ENCODE measurements around the gene PCDHB2. TPM values are rescaled to one million over a fixed set of nuclear protein-coding genes. Genes with fewer than 3 reads are reported as not detected.
A peak's percentile ranks its signal among the peaks of the same experiment; 100 is the strongest.

PCDHB2 gene
- total RNA-seq, 1 experiment from 2014 or later, result 12.8 TPM

DNA sequence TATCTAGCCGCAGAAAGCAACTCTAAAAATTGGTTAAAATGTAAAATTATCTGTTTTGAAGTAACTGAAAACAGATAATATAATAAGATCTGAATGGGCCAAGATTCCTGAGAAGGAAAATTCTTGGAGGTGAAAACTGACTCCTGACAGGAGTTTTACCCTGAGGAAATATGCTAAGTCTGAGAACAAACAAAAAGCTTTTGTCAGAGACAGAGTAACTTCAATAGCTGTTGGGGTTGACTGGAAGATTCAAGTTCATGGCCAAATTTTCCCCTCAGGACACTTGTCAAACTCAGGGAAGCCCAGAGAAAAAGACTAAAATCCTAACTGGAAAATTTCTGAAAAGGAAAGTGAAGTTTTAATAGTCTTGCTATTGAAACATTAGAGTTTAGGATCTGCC is 32.9 kb downstream of the PCDHB2 start:
- ChIA-PET POLR2A (no interaction called here), CTCF (no interaction called here)
- Histone ChIP-seq H3K27ac (ENCODE audit: low read length) (no peak overlapping the region), H3K36me3 (ENCODE audit: control insufficient read depth, insufficient read depth, low read length) (no peaks in the 10 kb centered on the region), H3K4me3 (ENCODE audit: low read depth in 2 of 2, low read length in 2 of 2) (no peak overlapping the region), H3K27me3 (ENCODE audit: control insufficient read depth, insufficient read depth, low read length) (no peaks in the 10 kb centered on the region), H3K4me1 (ENCODE audit: control insufficient read depth, insufficient read depth, low read length) (peaks cover 3% of the 10 kb centered on the region; the same call in 1 of the 2 replicates), H3K9me3 (ENCODE audit: control insufficient read depth, insufficient read depth, low read depth, low read length) (no peaks in the 10 kb centered on the region)
- intact Hi-C loops (cut with micrococcal nuclease; ENCODE audit: unreplicated experiment) (no loop called here), in situ Hi-C loops (cut with HindIII; ENCODE audit: low pct_unique_long_range_greater_than_20kb, low sequenced_read_pairs) (no loop called here)
- ATAC-seq, result no peak
- no peak for DNase-seq (ENCODE audit: low read depth, low spot score)
- no TSS peak for BruUV-seq (replicated peaks)
- TF ChIP-seq, protein P1, sequence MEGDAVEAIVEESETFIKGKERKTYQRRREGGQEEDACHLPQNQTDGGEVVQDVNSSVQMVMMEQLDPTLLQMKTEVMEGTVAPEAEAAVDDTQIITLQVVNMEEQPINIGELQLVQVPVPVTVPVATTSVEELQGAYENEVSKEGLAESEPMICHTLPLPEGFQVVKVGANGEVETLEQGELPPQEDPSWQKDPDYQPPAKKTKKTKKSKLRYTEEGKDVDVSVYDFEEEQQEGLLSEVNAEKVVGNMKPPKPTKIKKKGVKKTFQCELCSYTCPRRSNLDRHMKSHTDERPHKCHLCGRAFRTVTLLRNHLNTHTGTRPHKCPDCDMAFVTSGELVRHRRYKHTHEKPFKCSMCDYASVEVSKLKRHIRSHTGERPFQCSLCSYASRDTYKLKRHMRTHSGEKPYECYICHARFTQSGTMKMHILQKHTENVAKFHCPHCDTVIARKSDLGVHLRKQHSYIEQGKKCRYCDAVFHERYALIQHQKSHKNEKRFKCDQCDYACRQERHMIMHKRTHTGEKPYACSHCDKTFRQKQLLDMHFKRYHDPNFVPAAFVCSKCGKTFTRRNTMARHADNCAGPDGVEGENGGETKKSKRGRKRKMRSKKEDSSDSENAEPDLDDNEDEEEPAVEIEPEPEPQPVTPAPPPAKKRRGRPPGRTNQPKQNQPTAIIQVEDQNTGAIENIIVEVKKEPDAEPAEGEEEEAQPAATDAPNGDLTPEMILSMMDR (IDR thresholded peaks at IDR 0.05), result no peak
- no peak for TF ChIP-seq SIN3A (IDR thresholded peaks at IDR 0.05; ENCODE audit: borderline replicate concordance, insufficient read depth, low read depth, low read length)
- TF ChIP-seq TCF7L2 (IDR thresholded peaks at IDR 0.05; ENCODE audit: low read depth, low read length), result no peak
- TF ChIP-seq POLR2AphosphoS5 (IDR thresholded peaks at IDR 0.05; ENCODE audit: low read depth, low read length), result no peak
- TF ChIP-seq, protein P2, sequence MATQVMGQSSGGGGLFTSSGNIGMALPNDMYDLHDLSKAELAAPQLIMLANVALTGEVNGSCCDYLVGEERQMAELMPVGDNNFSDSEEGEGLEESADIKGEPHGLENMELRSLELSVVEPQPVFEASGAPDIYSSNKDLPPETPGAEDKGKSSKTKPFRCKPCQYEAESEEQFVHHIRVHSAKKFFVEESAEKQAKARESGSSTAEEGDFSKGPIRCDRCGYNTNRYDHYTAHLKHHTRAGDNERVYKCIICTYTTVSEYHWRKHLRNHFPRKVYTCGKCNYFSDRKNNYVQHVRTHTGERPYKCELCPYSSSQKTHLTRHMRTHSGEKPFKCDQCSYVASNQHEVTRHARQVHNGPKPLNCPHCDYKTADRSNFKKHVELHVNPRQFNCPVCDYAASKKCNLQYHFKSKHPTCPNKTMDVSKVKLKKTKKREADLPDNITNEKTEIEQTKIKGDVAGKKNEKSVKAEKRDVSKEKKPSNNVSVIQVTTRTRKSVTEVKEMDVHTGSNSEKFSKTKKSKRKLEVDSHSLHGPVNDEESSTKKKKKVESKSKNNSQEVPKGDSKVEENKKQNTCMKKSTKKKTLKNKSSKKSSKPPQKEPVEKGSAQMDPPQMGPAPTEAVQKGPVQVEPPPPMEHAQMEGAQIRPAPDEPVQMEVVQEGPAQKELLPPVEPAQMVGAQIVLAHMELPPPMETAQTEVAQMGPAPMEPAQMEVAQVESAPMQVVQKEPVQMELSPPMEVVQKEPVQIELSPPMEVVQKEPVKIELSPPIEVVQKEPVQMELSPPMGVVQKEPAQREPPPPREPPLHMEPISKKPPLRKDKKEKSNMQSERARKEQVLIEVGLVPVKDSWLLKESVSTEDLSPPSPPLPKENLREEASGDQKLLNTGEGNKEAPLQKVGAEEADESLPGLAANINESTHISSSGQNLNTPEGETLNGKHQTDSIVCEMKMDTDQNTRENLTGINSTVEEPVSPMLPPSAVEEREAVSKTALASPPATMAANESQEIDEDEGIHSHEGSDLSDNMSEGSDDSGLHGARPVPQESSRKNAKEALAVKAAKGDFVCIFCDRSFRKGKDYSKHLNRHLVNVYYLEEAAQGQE (IDR thresholded peaks at IDR 0.05; ENCODE audit: insufficient read depth in 1 of 2, low read depth in 2 of 2, low read length in 1 of 2), result no peak

DNA sequence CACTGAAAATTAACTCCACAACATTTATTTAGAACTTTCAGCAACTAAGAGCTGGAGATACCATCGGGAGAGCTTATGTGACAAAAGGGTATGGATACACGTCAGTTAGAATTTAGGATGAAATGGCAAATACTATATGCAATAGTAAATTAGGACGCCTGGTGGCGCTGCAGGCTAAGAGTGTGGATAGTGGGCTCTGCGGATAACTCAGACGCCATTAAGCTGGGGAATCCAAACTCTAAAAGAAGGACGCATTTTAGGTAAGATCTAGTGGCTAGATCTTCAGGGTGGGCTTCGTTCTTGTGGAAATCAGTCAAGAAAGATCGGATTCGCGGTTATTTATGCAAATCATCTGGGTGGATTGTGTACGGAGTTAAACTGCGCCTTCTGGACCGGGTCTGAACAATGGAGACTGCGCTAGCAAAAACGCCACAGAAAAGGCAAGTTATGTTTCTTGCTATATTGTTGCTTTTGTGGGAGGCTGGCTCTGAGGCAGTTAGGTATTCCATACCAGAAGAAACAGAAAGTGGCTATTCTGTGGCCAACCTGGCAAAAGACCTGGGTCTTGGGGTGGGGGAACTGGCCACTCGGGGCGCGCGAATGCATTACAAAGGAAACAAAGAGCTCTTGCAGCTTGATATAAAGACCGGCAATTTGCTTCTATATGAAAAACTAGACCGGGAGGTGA is 40.8 kb downstream of the PCDHB2 start, which contains the start of gene PCDHB5:
TSS of gene PCDHB5 (plus strand) at position 177 of the 688 bp plus-strand sequence. CDS start at position 406, 229 bp downstream.
- H3K27ac ChIP-seq (ENCODE audit: low read length), result no peak within 1 kb of the TSS
- no peak for ATAC-seq
- POLR2A ChIA-PET, result no interaction called here
- CTCF ChIA-PET, result no interaction called here
- H3K9me3 ChIP-seq (ENCODE audit: control insufficient read depth, insufficient read depth, low read depth, low read length), result no peaks in the 10 kb centered on the region
- no peaks in the 10 kb centered on the region for H3K36me3 ChIP-seq (ENCODE audit: control insufficient read depth, insufficient read depth, low read length)
- H3K4me3 ChIP-seq (ENCODE audit: low read depth in 2 of 2, low read length in 2 of 2), result no peak within 1 kb of the TSS
- H3K27me3 ChIP-seq (ENCODE audit: control insufficient read depth, insufficient read depth, low read length), result no peaks in the 10 kb centered on the region
- intact Hi-C loops (cut with micrococcal nuclease; ENCODE audit: unreplicated experiment) (no loop called here), in situ Hi-C loops (cut with HindIII; ENCODE audit: low pct_unique_long_range_greater_than_20kb, low sequenced_read_pairs) (no loop called here)
- BruUV-seq (replicated peaks), result no TSS peak
- TF ChIP-seq, protein P1 (IDR thresholded peaks at IDR 0.05), result peak; percentile 27
- TF ChIP-seq, protein P2 (IDR thresholded peaks at IDR 0.05; ENCODE audit: insufficient read depth in 1 of 2, low read depth in 2 of 2, low read length in 1 of 2), result no peak
- no peak for TF ChIP-seq SIN3A (IDR thresholded peaks at IDR 0.05; ENCODE audit: borderline replicate concordance, insufficient read depth, low read depth, low read length)
- no peaks in the 10 kb centered on the region for H3K4me1 ChIP-seq (ENCODE audit: control insufficient read depth, insufficient read depth, low read length)
- no peak for DNase-seq (ENCODE audit: low read depth, low spot score)
